ENCODE measurements around the gene BAIAP3.

Gene BAIAP3

GRCh38 chr16:1333854-1334700, 632 bp downstream of the BAIAP3 start:
- DNase-seq (ENCODE audit: low read depth in 2 of 2): no peak

GRCh38 chr16:1334739-1335138, 1.3 kb downstream of the BAIAP3 start:
- DNase-seq (ENCODE audit: low read depth in 2 of 2): no peak

- no peak for DNase-seq (ENCODE audit: low read depth in 2 of 2)
Observed at GRCh38 chr16:1335211-1335971, 1.9 kb downstream of the BAIAP3 start.

- no peak for DNase-seq (ENCODE audit: low read depth in 2 of 2)
Observed at GRCh38 chr16:1335996-1336395, 2.6 kb downstream of the BAIAP3 start.

- DNase-seq (ENCODE audit: low read depth in 2 of 2): no peak
Observed at GRCh38 chr16:1336619-1337018, 3.2 kb downstream of the BAIAP3 start.

GRCh38 chr16:1337486-1337885, 4.0 kb downstream of the BAIAP3 start:
- DNase-seq (ENCODE audit: low read depth in 2 of 2): no peak

GRCh38 chr16:1338119-1338730, 4.8 kb downstream of the BAIAP3 start:
- DNase-seq (ENCODE audit: low read depth in 2 of 2): no peak

GRCh38 chr16:1338855-1339675, 5.6 kb downstream of the BAIAP3 start:
- no peak for DNase-seq (ENCODE audit: low read depth in 2 of 2)

GRCh38 chr16:1340730-1341494, 7.5 kb downstream of the BAIAP3 start:
- DNase-seq (ENCODE audit: low read depth in 2 of 2): no peak

GRCh38 chr16:1341495-1342420, 8.3 kb downstream of the BAIAP3 start:
- no peak for DNase-seq (ENCODE audit: low read depth in 2 of 2)

- DNase-seq (ENCODE audit: low read depth in 2 of 2): peak; percentile 78 to 93
Observed at GRCh38 chr16:1342526-1343427, 9.3 kb downstream of the BAIAP3 start.

GRCh38 chr16:1343428-1344242, 10.2 kb downstream of the BAIAP3 start:
- no peak for DNase-seq (ENCODE audit: low read depth in 2 of 2)

- DNase-seq (ENCODE audit: low read depth in 2 of 2): no peak
Observed at GRCh38 chr16:1344499-1344898, 11.1 kb downstream of the BAIAP3 start.

GRCh38 chr16:1345087-1345486, 11.6 kb downstream of the BAIAP3 start:
- no peak for DNase-seq (ENCODE audit: low read depth in 2 of 2)

- DNase-seq (ENCODE audit: low read depth in 2 of 2): no peak
Observed at GRCh38 chr16:1345651-1346421, 12.4 kb downstream of the BAIAP3 start.

GRCh38 chr16:1346422-1347285, 13.2 kb downstream of the BAIAP3 start:
- DNase-seq (ENCODE audit: low read depth in 2 of 2): no peak

Data from stimulated activated CD4-positive, alpha-beta T cell treated with anti-CD3 and anti-CD28 coated beads, Interleukin-12 subunit alpha, Interleukin-12 subunit beta, amount 100 ng/mL, for 24 hours (primary cell).